HG03432 (cell line): ENCODE measurements around the gene RUSF1.
"Not testable (repeated sequence)": the region's sequence is repeated elsewhere in the genome, so short reads cannot be mapped to it uniquely, and the experiment has no call there.

Experiments used
- ATAC-seq: cut with Tn5 transposase; IDR thresholded peaks from one replicate; pipeline ENCODE4 v1.9.1; 2021; ENCODE audit warnings: mild to moderate bottlenecking, moderate library complexity; ENCODE audit not compliant: unreplicated experiment

RUSF1 gene

DNA sequence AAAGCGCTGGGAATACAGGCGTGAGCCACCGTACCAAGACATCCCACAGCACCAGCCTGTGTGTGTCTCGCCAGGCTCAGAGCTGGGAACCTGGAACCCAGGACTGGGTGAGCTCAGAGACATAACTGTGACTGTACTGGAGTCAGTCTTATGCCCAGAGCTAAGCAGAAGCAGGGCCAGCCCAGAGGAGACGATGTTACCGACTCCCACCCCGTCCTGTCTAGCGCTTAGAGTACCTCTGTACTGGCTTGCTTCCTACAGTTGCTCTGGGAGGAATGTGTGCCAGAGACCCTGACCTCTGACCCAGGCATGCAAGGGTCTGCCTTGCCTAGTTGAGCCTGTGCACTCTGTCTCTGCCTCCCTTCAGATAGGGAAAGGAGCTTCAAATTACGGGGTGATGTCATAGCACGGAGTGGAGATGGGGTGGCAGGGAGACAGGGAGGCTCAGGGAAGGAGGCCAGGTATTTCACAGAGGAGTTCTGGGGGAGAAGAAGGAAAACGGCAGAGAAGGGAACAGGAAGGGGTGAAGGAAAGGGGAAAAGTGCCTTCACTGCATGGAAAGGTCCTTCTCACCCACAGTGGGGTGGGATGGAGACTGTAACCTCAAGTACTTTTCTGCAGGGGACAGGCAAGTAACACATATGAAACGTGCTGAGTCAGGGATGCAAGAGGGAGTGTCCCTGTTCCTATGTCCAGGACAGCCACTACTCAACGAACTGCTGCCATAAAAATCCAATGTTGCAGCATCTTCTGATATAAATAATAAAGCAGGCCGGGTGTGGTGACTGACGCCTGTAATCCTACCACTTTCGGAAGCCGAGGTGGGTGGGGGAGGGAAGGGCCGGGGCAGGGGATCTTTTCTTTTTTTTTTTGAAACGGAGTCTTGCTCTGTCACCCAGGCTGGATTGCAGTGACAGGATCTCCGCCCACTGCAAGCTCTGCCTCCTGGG lies 54.7 kb downstream of the RUSF1 start:
- ATAC-seq: no peak

DNA sequence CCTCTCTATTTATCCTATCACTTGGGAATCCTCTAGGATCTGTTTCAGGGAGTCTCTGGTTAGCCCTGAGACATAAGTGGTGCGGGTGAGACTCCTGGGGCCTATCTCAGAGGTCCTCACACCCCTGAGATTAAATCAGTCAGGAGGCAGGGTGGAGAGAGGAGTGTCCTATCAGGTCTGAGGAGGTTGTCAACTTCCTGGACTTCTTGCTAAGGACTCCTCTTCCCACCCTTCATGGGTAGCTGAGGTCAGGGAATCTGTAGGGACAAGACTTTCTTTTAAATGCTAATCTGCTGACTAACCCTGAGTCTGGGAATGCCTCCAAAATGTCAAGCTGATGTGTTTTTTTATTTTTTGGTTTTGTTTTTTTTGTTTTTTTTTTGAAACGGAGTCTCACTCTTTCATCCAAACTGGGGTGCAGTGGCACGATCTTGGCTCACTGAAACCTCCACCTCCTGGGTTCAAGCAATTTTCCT lies 55.5 kb downstream of the RUSF1 start:
- no peak for ATAC-seq

- no peak for ATAC-seq
Observed at GRCh38 chr16:31451681-31452351, 56.4 kb downstream of the RUSF1 start.

- no peak for ATAC-seq
Observed at GRCh38 chr16:31451201-31451600, 57.0 kb downstream of the RUSF1 start.

GRCh38 chr16:31445931-31446330 lies 62.3 kb downstream of the RUSF1 start:
- not testable (repeated sequence) for ATAC-seq

- ATAC-seq: no peak
Observed at GRCh38 chr16:31441956-31442355, 66.2 kb downstream of the RUSF1 start.

- no peak for ATAC-seq
Observed at GRCh38 chr16:31440516-31441184, 67.5 kb downstream of the RUSF1 start.

GRCh38 chr16:31439519-31439918 lies 68.7 kb downstream of the RUSF1 start:
- ATAC-seq: no peak
